Activated CD4-positive, alpha-beta T cell treated with anti-CD3 and anti-CD28 coated beads for 24 hours (primary cell): Measurements from ENCODE around the gene SWT1.

Experiments used
- DNase-seq, 2 donors: peaks; one replicate each; pipeline ENCODE4 v3.0.0-alpha.2; 2020; ENCODE audit warnings: low read depth in 2 of 2

The SWT1 gene, protein sequence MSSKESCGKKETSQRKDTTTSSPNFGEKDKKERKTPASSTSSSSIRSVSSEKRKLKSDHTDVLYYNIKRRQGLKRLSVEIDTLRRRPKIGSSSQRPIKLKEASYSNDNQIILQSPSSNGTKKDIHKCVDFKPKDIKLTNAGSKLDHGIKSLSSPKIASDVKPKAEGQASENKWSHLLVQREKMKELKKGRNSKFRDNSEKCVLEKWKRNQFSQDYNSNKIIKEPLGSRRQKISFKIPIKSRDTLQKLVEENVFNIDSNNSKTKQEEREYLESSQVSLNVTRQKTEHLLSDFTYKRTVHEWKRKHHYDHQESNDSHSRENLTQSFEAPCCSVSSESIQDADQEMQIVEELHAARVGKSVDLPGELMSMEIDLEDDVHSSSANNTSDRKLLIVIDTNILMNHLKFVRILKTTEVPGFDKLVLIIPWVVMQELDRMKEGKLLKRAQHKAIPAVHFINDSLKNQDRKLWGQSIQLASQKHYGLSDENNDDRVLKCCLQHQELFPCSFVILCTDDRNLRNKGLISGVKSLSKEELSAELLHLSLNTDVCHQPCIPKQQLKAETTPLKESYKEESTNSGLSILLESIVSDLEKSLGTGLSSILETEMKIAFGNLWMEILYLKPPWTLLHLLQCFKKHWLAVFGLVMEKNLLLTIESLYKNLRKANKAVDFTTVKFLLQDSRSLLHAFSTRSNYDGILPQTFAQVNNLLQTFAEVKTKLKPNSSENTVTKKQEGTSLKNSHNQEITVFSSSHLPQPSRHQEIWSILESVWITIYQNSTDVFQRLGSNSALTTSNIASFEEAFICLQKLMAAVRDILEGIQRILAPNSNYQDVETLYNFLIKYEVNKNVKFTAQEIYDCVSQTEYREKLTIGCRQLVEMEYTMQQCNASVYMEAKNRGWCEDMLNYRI

DNA sequence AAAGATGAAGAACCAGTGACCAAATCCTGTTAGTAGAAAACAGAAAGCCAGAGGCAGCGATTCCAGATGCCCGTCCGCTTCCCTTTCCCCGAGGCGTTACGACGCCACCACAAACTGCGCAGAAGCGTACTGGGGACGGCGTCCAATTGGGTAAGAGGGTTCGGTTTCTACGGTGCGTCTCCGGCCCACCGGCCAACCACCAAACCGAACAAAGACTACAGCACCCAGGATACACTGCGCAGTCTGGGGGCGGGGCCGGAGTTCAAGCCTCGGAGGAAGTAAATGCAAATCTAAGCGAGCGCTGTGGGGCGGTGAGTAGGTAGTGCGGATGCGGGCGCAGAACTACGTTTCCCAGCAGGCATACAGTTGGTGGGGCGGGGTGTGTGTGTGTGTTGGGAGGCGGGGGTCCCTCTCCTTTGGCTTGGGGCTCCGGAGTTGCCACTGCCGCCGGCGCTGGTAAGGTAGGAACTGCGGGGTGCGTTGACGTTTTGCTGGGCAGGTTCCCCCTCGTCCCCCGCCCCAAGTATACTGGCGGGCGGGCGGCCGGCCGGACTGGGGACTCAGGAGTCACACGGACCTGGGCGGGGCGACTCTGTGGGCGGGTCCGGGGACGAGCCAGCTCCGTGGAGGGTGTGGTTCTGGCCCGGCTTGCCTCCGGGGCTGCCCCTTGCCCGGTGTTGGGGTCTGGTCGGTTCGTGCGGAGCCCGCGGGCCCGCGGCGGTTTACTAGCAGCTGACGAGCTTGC is at the start of gene SWT1, which contains the start of gene TRMT1L:
TSS of gene SWT1 (plus strand) at position 314 of the 745 bp plus-strand sequence. CDS start 3,675 bp downstream, outside the sequence.
TSS of gene TRMT1L (minus strand) at position 100 of the 745 bp plus-strand sequence. CDS start 241 bp downstream, outside the sequence.
- DNase-seq = peak; percentile 96 to 98

DNA sequence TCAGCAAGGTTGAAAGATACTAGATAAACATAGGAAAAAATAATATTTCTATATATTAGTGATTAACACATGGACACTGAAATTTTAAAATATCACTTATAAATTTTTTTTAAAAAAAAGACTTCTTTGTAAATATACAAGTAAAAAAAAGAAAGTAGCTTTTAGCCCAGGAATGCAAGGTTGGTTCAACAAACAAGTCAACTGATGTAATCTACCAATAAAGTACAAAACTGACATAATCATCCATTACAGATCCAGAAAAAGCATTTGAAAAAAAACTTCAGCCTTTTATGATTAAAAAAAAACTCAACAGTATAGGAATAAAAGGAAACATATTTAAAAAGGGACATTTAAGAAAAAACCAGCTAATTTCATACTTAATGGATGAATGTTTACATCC is 48.6 kb upstream of the SWT1 start:
- DNase-seq = no peak

DNA sequence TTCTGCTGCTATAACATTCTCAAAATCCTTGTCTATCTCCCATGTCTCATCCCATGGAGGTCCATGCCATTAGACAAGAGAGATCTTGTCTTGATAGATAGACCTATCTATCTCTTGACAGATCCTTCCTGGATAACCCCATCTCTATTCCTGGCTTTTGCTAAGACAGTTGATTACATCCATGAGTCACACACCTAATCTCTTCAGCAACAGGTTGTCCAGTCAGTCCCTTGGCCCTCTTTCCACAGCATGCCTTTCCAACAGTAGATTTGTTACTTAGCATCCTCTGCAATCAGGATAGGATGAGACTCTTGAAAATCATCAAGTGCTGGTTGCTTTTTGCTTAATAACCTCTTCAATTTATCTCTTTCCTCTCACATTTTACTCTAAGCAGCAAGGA is 46.8 kb upstream of the SWT1 start:
- DNase-seq = no peak

DNA sequence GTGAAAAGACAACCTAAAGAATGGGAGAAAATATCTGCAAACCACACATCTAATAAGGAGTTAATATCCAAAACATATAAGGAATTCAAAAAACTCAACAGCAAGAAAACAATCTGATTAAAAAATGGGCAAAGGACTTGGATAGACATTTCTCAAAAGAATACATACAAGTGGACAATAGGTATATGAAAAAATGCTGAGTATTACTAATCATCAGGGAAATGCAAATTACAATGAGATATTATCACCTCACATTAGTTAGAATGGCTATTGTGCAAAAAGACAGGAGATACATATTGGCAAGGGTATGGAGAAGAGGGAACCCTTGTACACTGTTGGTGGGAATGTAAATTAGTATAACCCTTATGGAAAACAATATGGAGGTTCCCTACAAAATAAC is 45.1 kb upstream of the SWT1 start:
- no peak for DNase-seq

DNA sequence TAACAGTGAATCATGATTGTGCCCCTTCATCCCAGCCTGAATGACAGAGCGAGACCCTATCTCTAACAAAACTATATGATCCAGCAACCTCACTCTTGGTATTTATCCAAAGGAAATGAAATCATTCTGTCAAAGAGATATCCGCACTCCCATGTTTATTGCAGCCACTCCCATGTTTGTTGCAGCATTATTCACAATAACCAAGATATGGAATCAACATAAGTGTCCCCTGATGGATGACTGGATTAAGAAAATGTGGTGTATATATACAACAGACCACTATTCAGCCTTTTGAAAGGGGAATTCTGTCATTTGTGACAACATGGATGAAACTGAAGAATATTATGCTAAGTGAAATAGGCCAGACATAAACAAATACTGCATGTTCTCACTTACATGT is 44.6 kb upstream of the SWT1 start:
- no peak for DNase-seq

DNA sequence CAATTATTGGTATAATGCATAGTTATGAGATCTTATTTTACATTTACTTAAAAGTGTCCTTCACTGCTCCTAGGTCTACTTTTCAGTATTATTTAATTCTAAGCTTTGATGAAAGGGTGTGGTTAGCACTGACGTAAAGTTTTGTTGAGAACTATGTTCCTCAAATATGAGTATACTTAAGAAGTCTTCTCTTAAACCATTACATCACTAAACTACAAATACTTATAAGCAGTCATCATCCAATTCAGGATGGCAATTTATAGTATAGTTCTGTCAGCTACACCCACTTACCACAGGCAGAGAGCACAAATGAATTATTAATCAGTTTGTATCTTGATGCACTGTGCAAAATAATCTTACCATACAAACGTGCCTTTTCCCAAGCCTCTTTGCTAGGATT is 27.3 kb upstream of the SWT1 start:
- no peak for DNase-seq

DNA sequence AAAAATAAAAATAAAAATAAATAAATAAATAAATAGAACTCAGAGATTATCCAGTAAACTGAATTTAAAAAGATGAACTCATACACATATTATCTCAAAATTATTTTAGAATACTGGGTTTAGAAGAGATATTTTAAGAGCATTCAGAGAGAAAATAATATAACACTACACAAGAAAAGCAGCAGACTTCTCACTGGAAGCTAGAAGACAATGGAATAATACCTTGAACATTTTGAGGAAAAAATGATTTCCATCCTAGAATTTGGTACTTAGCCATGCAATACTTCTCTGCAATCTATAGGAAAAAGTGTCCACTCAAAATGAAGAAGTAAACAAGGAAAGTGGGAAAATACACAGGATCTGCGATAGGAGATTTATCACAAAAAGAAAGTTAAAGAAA is 24.4 kb upstream of the SWT1 start:
- no peak for DNase-seq

DNA sequence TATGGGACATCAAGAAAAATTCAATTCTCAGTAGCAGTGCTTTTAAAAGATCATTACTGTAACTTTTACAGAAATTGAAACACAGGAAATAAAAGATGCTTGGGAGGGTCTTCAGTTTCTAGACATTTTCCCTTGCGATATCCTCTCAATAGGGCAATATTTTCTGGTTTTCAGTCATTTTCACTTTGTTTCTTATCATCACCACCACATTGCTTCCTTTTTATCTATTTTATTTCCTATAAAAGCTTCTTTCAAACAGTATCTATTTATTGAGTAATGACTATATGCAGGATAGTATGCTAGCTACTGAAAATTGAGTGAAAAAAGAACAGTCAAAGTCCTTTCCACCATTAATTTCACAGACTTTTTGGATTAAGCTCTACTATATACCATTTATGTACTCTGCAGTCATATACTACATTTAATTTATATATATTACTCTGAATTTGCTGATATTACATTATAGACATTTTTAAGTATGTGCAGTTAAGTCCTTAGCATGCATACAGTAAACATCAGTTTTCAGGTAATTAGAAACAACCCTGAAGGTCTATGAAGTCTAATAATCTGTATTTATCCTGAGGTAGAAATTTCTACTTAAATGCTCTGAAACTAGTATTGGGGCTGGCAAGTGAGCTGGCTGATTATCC is 18.9 kb upstream of the SWT1 start:
- DNase-seq = no peak

DNA sequence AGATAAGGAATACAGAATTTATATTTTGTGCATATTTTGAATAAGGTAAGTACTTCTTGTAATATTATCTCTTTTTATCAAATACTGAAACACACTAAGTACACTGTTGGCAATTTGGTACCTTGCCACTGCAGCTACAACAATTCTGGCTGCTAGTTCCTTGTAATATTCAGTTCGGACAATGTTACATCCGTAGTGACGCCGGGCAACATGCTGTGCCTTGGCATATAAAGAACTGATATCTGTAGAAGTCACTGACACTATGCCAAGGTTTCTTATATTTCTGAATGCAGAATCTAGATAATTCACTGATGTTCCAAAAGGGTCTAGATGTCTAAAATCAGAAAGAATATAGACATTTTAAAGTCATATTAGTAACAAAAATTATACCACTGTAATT is 17.7 kb upstream of the SWT1 start:
- no peak for DNase-seq

DNA sequence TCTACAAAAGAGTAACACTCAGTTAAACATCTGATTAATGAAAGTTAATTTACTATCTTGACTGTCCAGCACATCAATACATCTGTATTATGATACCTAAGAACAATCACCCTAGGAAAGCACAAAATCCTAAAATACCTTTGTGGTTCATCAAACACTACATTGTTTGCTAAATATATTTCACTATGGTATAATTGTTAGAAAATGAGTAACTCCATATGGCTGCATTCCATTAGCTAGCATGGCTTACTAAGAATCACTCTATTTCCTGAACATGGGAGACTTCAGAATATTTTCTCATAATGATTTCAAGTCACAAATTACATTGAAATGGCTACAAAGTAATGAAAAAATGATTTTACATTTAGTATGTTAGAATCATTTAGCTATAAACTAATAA is 12.7 kb upstream of the SWT1 start:
- no peak for DNase-seq

DNA sequence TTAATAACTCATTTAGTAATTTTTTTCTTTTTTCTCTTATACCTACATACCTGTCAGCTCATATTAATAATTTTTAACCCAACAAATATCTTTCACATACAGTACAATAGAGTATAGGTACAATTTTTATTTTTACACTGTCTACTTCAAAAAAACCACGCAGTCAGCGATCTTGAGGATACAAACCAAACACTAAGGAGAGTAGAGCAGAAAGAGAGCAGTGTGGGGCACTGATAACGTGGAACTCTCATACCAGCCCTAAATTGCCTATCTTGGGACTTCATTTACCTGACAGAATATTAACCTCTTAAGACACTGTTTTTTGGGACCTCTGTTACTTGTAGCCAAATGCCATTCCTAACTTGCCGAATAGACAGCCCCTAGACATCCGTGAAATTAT is 5.8 kb upstream of the SWT1 start:
- no peak for DNase-seq

DNA sequence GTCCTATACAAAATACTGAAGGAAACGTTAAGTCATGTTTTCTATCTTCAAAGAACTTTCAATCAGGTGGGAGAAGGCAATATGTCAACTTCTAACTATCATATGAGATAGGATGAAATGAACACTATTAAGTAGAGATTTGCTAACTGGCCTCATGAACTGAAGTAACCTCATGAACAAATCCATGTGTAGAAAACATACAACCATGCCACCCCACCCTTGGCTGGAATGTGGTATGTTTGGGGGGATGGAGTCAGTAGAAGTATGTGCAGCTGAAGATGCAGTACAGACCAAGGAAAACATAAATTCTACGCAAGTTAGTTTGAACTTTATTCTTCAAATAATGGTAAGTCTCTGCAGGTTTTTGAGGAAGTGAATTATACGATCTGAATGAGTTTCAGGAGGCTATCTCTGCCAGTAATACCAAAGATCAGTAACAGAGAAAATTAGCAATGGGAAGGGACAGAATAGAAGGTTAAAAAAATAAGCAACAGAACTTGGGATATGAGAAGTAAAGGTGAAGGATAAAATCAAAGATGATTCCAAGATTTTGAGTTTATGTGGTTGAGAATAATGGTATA is 4.7 kb upstream of the SWT1 start:
- no peak for DNase-seq

DNA sequence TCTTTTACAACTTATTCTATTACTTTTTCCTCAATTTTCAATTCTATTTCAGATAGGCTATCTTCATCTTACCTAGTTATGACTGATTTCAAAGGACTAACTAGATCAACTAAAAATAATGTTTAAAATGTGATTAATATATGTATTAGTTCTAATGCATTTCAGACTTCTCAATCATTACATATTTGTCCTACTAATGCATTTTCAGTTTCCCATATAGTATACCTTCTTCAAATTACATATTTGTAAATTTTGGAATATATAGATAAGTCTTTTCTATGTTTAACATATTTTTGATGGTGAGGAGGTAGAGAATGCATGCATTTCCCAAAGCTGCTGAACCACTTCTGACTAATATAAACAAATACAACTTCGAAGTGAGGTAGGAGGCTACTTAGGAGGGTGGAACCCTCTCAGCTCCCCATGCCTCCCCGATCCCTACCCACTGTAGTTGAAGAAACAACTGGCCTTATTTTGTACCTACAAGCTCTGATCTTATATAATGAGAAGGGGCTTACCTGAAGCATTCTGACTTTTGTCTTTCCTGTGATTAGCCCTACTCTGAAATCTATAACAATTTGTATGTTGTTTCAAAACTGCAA is 2.0 kb upstream of the SWT1 start:
- no peak for DNase-seq

DNA sequence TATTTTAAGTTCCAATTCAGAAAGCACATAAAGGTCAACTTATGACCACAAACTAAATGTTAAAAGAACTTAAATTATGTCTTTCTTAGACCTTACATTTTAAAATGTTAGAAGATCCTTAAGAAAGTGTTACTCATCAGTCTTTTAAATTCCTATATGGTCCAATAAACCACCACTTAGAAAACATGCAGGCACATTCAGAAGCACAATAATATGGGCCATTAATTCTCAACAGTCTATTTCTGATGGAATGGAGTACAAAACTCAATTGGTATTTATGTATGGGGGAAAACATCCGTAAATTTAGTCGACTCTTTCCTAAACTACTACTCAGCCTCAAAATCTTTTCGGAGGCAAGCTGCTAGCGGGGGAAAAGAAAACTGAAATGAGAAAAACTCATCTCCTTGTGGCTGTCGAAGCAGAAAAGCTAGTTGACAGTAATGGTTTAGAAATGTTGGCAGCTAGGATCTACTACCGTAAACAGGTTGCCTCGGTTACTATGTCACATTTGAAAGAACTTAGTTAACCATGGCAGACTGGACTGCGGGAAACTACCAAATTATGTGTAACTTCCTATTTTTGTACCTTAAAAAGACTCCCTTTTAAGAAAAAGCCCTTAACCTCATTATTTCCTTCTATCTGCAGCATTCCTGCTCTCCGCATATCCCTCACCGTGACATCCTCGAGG is 1.2 kb upstream of the SWT1 start:
- DNase-seq = no peak

DNA sequence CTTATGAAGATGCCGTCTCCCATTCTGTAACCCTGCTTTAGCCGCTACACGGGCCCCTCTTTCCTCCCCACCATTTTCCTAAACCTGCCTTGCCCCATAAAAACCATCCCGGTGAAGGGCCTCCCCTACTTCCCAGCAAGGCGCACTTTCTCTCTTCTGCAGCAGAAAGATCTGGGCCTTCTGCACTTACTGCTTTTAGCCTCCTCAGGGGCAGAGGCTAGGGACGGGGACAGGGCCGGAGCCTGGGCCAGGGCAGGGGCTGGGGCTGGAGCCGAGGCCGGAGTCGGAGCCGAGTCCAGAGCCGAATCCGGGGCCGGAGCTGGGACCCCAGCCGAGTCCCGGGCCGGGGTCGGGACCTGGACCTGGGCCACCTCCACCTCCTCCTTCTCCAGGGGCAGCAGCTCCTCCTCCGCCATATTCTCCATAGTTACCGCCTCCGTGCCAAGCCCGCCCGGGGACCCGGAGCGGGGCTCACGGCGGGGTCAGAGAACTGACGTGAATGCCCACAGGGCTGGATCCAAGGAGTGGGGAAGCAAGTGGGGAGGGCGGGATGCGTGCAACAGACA is 596 bp upstream of the SWT1 start:
- DNase-seq = no peak

DNA sequence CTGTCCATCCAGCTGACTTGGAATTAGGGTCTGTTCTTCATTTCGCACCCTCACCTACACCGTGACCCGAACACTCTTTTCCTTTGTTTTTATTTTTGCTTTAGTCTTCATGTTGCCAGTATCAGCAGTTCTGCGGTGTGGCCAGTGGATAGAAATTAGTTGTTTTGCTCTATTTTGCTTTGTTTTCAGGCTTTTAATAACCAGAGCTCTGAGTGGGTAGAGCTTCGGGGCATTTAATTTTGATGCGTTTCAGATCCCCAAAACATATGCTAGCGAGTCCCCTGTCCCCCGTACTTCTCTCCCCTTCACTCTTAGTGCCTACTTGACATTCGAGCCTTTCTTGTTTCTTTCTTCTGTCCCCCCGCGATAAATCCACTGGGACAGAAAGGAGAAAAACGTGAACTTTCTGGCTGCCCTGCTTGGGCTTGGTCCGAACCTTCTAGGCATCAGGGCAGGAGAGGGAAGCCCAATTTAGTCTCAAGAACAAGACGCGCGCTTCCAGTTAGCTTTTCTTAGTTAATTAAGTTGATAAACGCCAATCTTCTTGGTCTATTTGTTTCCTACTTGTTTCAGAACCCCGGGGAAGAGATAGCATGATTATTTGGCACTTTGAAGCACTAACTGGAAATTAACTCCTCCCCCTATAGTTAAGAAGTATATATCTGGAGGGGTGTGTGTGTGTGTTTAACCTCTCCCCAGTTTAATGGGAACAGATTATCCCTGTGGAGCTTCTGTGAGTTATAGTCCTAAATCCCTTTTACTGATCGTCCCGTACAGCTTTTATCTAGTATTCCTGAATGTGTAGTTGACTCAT is 839 bp downstream of the SWT1 start:
- DNase-seq = no peak

DNA sequence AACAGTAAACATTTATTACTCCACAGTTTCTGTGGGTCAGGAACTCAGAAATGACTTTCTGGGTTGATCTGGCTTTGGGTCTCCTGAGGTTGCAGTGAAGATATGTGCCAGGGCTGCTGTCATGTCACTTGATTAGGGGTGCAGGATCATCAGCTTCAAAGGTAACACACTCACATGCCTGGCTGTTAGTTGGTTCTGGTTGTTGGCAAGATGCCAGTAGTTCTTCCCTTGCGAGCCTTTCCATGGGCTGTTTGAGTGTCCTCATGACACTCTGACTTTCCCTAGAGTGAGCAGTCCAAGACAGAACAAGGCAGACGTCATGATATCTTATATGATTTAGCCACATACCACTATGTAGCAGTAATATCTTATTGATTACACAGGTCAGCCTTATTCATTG is 1.8 kb downstream of the SWT1 start:
- no peak for DNase-seq

DNA sequence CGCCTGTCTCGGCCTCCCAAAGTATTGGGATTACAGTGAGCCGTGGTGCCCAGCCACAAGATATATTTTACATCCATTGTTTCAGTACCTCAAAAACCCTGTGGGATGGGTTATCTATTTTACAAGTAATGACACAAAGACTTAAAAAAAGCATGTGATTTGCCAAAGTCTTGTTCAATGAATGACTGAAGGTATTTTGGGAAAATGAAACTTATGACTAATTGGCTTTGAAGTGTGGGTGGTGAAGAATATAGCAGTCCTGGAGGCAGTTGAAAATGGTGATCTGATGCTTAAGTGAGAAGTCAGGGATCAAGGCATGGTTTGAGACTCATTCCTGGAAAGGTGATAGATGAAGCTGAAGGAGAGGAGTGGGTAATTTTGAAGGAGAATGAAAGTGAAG is 3.0 kb downstream of the SWT1 start:
- no peak for DNase-seq

DNA sequence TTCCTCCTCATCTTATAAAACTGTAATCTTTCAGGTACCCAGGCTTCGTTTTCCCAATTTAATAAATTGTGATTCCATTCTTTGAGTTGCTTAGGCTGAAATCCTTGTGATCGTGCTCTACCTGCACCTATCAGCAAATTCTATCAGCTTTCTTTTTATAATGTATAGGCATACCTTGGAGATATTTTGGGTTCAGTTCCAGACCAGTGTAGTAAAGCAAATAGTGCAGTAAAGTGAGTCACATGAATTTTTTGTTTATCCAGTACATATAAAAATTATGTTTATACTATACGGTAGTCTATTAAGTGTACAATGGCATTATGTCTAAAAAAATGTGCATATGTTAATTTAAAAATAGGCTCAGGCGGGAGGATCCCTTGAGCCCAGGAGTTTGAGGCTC is 5.5 kb downstream of the SWT1 start:
- DNase-seq = no peak
